Liver (tissue), 3 donors: ENCODE results near the gene GTF3C4.

Experiments used
- EGR1 ChIP-seq, 2 donors: IDR thresholded peaks; 2 replicates each; pipeline ENCODE4 v1.6.1; 2016 to 2018; ENCODE audit warnings: antibody characterized with exemption in 2 of 2, low read depth in 2 of 2
- FOXA1 ChIP-seq: IDR thresholded peaks from 2 replicates; pipeline ENCODE4 v1.6.1; 2016; ENCODE audit warnings: antibody characterized with exemption
- GABPA ChIP-seq, 2 donors: IDR thresholded peaks in 1 of 2; conservative IDR thresholded peaks in 1 of 2; 2 replicates each; pipeline ENCODE4 v1.6.1; 2016; ENCODE audit warnings: antibody characterized with exemption in 2 of 2, mild to moderate bottlenecking in 1 of 2, moderate library complexity in 1 of 2
- JUND ChIP-seq, 2 donors: IDR thresholded peaks; 2 replicates each; pipeline ENCODE4 v1.6.1; 2016; ENCODE audit warnings: antibody characterized with exemption in 2 of 2
- RAD21 ChIP-seq, 2 donors: IDR thresholded peaks; 2 replicates each; pipeline ENCODE4 v1.6.1; 2016; ENCODE audit warnings: antibody characterized with exemption in 2 of 2, mild to moderate bottlenecking in 2 of 2
- RXRA ChIP-seq, 2 donors: IDR thresholded peaks; 2 replicates each; pipeline ENCODE4 v1.6.1; 2017 to 2018; ENCODE audit warnings: antibody characterized with exemption in 2 of 2, mild to moderate bottlenecking in 1 of 2
- SP1 ChIP-seq: IDR thresholded peaks from 2 replicates; pipeline ENCODE4 v1.6.1; 2018; ENCODE audit warnings: antibody characterized with exemption, mild to moderate bottlenecking
- TAF1 ChIP-seq: conservative IDR thresholded peaks from 2 replicates; pipeline ENCODE4 v1.6.1; 2016; ENCODE audit warnings: antibody characterized with exemption, mild to moderate bottlenecking
- YY1 ChIP-seq: IDR thresholded peaks from 2 replicates; pipeline ENCODE4 v1.6.1; 2016; ENCODE audit warnings: antibody characterized with exemption, mild to moderate bottlenecking
- TF ChIP-seq, protein P1 (sequence below): fragments of 150-350 bp; IDR thresholded peaks from 2 replicates; pipeline ENCODE4 v1.5.1; 2017; ENCODE audit warnings: improper control_type of control experiment, low read depth, low read length; ENCODE audit not compliant: missing input control
- TF ChIP-seq, protein P2 (sequence below): IDR thresholded peaks from 2 replicates; pipeline ENCODE4 v1.6.1; 2016; ENCODE audit warnings: antibody characterized with exemption
- TF ChIP-seq, protein P3 (sequence below): IDR thresholded peaks from 2 replicates; pipeline ENCODE4 v1.6.1; 2016; ENCODE audit warnings: antibody characterized with exemption
- TF ChIP-seq, protein P4 (sequence below): IDR thresholded peaks from 2 replicates; pipeline ENCODE4 v1.6.1; 2016; ENCODE audit warnings: antibody characterized with exemption, mild to moderate bottlenecking
- TF ChIP-seq, protein P5 (sequence below): IDR thresholded peaks from 2 replicates; pipeline ENCODE4 v1.6.1; 2016; ENCODE audit warnings: antibody characterized with exemption
- donor health status: healthy.
- donor health status: healthy.

DNA sequence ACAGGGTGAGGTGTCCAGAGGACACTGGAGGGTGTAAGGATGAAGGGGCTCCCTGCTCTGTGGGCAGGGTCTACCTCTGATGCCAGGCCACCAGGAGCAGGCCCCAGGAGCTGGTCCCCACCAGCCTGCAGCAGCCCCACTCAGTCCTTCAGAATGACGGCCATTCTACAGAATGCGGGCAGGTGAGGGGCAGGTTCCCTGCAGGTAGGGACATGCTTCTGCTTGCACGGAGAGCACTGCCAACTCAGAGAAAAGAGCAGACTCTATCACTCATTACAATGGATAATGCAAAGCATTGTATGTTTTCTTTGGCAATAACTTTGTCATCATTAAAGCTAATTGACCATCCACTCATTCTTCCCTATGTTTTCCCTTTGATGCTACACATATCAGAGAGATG is 39.5 kb upstream of the GTF3C4 start:
- TF ChIP-seq, protein P1, sequence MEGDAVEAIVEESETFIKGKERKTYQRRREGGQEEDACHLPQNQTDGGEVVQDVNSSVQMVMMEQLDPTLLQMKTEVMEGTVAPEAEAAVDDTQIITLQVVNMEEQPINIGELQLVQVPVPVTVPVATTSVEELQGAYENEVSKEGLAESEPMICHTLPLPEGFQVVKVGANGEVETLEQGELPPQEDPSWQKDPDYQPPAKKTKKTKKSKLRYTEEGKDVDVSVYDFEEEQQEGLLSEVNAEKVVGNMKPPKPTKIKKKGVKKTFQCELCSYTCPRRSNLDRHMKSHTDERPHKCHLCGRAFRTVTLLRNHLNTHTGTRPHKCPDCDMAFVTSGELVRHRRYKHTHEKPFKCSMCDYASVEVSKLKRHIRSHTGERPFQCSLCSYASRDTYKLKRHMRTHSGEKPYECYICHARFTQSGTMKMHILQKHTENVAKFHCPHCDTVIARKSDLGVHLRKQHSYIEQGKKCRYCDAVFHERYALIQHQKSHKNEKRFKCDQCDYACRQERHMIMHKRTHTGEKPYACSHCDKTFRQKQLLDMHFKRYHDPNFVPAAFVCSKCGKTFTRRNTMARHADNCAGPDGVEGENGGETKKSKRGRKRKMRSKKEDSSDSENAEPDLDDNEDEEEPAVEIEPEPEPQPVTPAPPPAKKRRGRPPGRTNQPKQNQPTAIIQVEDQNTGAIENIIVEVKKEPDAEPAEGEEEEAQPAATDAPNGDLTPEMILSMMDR: no peak
- TF ChIP-seq JUND (IDR thresholded peaks at IDR 0.05) (no peak), RAD21 (IDR thresholded peaks at IDR 0.05) (no peak), TAF1 (no peak), YY1 (no peak), EGR1 (IDR thresholded peaks at IDR 0.05; ENCODE audit: low read depth in 2 of 2) (no peak), SP1 (no peak), GABPA (IDR thresholded peaks at IDR 0.05 in 1 of 2, conservative IDR thresholded peaks at IDR 0.05 in 1 of 2) (no peak), FOXA1 (no peak), RXRA (IDR thresholded peaks at IDR 0.05) (no peak)
- TF ChIP-seq, protein P2, sequence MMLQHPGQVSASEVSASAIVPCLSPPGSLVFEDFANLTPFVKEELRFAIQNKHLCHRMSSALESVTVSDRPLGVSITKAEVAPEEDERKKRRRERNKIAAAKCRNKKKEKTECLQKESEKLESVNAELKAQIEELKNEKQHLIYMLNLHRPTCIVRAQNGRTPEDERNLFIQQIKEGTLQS: no peak
- TF ChIP-seq, protein P3, sequence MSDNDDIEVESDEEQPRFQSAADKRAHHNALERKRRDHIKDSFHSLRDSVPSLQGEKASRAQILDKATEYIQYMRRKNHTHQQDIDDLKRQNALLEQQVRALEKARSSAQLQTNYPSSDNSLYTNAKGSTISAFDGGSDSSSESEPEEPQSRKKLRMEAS: no peak
- TF ChIP-seq, protein P4, sequence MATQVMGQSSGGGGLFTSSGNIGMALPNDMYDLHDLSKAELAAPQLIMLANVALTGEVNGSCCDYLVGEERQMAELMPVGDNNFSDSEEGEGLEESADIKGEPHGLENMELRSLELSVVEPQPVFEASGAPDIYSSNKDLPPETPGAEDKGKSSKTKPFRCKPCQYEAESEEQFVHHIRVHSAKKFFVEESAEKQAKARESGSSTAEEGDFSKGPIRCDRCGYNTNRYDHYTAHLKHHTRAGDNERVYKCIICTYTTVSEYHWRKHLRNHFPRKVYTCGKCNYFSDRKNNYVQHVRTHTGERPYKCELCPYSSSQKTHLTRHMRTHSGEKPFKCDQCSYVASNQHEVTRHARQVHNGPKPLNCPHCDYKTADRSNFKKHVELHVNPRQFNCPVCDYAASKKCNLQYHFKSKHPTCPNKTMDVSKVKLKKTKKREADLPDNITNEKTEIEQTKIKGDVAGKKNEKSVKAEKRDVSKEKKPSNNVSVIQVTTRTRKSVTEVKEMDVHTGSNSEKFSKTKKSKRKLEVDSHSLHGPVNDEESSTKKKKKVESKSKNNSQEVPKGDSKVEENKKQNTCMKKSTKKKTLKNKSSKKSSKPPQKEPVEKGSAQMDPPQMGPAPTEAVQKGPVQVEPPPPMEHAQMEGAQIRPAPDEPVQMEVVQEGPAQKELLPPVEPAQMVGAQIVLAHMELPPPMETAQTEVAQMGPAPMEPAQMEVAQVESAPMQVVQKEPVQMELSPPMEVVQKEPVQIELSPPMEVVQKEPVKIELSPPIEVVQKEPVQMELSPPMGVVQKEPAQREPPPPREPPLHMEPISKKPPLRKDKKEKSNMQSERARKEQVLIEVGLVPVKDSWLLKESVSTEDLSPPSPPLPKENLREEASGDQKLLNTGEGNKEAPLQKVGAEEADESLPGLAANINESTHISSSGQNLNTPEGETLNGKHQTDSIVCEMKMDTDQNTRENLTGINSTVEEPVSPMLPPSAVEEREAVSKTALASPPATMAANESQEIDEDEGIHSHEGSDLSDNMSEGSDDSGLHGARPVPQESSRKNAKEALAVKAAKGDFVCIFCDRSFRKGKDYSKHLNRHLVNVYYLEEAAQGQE: no peak
- TF ChIP-seq, protein P5, sequence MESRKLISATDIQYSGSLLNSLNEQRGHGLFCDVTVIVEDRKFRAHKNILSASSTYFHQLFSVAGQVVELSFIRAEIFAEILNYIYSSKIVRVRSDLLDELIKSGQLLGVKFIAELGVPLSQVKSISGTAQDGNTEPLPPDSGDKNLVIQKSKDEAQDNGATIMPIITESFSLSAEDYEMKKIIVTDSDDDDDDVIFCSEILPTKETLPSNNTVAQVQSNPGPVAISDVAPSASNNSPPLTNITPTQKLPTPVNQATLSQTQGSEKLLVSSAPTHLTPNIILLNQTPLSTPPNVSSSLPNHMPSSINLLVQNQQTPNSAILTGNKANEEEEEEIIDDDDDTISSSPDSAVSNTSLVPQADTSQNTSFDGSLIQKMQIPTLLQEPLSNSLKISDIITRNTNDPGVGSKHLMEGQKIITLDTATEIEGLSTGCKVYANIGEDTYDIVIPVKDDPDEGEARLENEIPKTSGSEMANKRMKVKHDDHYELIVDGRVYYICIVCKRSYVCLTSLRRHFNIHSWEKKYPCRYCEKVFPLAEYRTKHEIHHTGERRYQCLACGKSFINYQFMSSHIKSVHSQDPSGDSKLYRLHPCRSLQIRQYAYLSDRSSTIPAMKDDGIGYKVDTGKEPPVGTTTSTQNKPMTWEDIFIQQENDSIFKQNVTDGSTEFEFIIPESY: no peak
